NCI-H82 treated with DMSO at 0.1 percent for 48 hours (cell line): ENCODE data around the gene CDC42BPG.

Experiments
- DNase-seq: peaks from one replicate; lab custom pipeline; 2025; ENCODE audit not compliant: unreplicated experiment; lab: John Stamatoyannopoulos, UW

CDC42BPG gene

DNA sequence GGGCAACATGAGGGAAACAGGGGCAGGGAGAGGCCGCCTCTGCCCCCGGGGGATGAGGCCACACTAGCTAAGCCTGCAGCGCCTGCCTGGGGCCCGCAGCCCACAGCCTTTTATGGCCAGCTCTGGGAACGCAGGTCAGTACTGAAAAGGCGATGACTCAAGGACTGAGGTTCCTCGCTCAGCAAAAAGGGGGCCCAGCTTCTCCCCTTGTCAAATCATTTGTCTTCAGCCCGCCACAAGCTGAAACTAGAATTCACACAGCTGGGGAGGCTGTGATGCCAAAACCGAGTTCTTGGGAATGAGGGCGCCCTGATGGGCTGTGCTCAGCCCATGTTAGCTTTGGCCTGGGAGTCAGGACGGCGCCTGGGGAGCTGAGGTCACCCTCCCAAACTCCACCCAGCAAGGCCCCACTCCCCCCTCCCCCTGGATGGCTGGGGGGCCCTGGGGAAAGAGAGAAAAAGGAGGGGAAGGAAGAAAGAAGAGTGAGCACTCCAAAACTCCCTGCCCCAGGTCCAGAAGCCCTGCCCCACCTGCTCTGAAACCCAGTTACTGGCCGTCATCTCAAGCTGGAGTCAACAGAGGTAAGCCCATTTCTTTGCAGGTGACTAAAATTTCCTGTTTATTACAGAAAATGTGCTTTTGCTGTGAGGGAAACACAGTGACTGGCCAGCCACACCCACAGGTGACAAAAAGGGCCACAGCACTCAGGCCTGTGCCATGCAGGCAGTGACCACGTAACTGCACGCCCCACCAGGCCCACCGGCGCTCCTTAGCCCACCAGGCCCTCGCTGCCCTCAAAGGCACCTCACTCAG, 20.2 kb upstream of the CDC42BPG start:
- DNase-seq: no peak

DNA sequence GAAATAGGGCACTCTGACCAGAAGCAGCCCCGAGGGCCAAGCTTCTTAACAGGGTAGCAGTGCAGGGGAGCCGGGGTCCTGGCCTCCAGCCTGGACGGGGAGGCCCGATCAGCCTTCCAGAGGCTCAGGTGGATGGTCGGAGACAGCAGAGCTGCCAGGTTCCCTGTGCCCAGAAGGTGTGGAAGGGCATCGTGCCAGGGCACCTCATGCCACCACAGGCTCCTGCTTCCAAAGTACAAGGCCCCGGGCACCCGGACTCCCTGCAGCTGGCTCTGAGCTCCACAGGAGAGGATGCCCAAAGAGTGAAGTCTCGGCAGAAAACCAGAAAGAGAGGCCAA, 19.7 kb upstream of the CDC42BPG start:
- no peak for DNase-seq

DNA sequence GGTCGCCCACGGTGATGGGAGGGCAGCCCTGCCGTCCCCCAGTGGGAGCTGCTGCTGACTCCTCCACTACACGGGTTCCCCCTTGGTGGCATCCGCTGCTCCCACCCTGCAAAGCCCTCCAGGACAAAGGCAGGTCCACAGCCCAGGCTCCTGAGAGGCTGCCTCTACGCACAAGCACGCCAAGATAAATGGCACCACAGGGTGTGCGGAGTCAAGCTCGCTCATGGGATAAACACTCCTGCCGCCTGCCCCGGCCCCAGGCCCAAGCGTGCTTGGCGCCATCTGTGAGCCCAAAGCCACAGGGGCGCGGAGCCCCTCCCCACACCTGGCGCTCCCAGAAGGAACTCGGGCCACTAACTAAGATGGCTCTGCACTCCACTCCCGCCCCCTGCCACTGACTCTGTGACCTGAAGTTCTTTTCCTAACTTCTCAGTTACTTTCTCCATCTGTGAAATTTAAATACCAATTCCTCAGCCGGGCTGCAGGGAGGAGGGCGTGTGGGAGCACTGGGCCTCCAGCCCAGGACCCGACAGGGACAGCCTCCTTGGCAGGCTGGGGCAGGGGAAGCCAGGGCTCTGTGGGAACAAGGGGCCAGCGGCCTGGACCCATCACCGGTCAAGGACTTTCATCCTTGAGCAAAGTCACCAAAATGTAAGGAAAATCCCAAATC, 19.1 kb upstream of the CDC42BPG start:
- DNase-seq: peak; percentile 8

DNA sequence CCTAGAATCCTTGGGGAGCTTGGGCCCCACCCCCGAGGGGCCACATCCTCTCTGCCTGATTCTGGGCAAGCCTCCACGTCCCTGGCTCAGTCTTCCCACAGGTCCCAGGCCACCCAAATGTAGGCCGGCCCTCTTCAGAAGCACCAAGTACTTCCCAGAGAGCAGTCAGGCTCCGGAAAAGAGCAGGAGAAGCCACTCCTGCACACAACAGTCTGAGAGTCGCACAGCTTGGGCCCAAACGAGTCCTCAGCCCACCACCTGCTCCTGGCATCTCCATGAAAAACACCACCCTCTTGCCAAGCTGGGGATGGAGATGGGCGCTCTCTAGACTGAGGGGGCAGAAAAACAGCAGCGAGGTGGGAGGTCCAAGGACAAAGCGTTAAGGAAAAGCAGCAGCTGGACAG, 18.5 kb upstream of the CDC42BPG start:
- DNase-seq: no peak

DNA sequence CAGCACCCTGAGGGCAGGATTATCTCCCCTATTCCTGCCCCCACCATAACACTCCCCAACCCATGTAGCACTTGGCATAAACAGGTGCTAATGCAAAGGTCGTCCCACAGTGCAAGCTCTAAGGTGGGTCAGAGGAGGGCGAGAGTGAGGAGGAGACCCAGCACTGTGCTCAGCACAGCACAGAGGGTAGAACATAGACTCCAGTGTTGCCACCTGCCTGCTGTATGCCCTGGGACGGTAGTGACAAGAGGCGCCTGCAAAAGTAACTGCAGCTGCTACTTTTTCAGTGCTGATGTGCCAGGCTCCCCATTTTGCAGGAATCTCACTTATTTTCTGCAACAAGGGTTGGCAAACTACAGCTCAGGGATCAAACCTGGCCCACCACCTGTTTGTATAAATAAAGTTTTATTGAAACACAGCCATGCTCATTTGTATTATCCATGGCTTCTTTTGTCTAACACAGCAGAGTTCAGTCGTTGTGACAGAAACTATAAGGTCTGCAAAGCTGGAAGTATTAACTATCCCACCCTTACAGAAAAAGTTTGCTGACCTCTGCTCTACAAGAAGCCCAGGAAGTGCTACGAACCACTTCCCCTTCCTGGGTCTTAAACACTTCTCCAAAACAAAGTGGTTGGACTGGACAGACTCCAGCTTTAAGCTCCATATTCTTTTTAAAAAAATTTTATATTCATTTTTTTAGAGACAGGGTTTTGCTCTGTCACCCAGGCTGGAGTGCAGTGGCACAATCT, 16.9 kb upstream of the CDC42BPG start:
- DNase-seq: no peak

DNA sequence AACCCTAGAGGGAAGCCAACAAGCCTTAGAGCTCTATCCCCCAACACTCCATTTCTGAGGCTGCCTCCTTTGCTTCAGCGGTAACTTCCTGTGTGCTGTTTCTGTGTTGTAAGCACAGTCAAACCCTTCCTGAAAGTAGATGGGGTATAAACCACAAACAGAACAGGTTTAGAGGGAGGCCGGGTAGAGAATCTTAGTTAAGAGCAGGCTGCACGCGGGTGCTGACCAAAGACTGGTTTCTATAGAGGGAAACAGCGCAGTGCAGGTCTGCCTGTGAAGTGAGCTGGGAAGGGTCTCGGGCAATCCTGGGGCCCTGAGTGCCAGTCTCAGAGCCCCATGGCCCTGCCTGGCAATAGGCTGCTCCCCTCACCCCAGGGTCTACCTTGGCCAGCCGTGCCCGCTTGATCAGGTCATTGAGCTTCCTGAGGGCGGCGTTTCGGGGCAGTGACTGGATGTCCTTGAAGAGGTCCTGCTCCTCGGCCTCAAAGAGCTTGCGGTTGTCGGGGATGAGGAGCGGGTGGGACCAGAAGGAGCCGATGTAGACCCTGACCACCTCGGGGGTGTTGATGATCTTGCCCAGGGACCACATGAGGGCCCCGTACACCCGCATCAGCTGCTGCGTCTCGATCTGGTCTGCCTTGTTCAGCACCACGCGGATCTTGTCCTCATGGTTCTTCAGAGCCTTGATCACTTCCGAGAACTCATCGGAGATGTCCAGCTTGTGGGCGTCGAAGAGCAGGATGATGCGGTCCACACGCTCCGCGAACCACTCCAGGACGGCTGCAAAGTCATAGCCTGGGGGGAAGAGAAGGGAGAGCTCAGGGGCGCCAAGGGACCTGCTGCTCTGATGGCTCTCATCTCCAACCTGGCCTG, 15.3 kb upstream of the CDC42BPG start:
- DNase-seq: no peak

DNA sequence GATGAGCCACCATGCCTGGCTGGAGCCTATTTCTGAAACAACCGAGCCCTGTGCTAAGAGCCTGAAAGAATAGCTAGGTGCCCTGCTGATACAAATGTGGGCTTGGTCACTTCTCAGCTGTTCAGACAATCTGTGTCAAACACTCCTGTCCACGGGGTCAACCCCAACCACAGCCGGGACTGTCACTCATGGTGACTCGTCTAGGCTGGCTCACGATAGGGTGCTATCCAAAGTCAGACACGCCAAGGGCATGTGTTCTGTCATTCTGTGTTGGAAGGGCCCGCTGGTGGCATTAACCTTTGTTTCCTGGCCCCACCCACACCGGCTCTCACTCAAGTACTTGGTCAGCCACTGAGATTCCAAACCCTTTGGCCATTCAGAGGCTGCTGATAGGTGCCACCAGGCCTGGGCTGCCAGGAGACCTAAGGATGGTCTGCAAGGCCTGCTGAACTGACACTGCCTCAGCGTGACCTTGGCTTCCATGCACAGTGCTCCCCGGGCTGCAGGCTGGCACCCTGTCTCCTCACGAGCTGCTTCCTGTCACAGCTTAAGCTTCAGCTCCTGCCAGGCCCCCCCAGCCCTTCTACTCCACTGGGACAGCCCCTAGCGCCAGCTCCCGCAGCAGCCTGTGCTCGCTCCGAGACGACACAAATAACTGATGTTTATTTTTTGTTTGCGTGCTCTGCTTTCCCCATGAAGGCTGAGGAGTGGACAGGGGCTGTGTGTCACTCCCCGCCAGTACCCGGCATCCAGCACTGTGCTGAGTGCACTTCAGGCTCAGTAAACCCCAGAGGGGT, 14.2 kb upstream of the CDC42BPG start:
- no peak for DNase-seq

DNA sequence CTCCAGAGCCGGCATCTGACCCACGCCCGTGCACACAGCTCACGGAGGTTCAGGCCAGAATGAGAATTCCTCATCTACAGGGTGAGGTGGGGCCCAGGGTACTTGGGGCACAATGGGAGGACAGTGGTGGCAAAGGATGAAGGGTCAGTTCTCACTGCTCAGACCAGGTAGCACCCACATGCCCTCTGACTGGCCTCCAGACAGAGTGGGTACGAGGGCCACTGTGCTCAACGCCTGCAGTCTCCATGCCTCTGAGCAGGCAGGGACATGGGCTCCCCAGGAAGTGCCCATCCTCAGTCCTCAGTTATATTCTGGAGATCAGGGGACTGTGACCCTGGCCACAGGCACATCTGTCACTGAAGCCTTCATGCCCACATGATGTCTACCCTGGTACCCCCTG, 13.0 kb upstream of the CDC42BPG start:
- no peak for DNase-seq

DNA sequence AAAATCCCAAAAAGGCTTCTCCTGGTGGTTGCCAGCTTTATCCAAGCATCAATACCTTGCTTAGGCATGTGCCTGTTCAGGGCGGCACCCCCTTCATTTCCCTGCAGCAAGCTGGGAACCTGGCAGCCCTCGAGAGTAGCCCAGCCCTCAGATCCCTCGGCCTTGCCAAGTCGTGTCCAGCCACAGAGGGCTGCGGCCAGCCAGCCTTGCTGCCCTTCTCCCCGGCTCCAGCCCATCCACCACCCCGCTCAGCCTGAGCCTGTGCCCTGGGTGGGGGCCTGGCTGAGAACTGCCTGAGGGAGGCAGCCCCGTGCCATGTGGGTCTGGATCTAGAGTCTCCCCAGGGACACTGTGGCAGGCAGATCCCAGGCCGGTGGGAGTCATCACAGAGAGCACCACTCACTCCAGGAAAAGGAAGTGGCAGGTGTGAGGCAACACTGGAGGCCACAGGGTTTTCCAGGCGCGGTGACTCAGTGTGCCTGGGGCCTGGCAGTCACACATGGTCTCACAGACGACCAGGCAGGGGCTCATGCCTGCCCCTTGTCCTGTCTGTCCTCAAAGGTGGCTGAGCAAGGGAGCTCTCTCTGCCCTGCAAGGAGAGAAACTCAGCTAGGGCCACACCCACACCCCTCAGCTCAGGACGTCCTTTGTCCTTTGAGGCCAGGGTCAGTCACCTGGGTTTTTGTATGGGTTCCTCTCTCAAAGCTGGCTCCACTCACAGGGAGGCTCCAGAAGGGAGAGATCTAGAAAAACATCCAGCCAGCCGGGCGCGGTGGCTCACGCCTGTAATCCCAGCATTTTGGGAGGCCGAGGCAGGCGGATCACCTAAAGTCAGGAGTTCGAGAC, 12.2 kb upstream of the CDC42BPG start:
- no peak for DNase-seq

DNA sequence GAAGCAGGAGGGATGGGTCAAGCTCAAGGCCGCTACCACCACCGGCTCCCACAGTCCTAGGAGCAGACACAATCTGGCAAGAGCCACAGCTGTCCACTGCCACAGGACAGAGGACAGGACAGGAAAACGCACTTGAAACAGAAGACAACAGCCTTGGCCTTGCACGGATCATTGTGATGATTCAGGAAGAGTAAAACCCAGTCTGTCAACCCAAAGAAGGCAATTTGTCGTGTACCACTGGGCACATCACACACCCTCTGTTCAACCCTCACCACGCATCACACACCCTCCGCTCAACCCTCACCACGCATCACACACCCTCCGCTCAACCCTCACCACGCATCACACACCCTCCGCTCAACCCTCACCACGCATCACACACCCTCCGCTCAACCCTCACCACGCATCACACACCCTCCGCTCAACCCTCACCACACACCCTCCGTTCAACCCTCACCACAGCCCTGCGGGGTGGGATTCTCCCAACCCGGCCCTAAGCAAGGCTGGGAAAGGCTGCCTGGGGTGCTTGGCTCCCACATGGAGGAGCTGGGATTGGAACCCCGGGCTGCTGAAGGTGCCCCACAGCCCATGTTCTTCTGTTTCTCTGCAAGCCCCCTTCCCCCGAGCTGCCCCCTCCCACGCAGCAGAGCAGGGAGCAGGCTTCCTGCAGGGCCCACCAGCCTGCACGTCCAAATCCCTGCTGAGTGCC, 11.3 kb upstream of the CDC42BPG start:
- no peak for DNase-seq

DNA sequence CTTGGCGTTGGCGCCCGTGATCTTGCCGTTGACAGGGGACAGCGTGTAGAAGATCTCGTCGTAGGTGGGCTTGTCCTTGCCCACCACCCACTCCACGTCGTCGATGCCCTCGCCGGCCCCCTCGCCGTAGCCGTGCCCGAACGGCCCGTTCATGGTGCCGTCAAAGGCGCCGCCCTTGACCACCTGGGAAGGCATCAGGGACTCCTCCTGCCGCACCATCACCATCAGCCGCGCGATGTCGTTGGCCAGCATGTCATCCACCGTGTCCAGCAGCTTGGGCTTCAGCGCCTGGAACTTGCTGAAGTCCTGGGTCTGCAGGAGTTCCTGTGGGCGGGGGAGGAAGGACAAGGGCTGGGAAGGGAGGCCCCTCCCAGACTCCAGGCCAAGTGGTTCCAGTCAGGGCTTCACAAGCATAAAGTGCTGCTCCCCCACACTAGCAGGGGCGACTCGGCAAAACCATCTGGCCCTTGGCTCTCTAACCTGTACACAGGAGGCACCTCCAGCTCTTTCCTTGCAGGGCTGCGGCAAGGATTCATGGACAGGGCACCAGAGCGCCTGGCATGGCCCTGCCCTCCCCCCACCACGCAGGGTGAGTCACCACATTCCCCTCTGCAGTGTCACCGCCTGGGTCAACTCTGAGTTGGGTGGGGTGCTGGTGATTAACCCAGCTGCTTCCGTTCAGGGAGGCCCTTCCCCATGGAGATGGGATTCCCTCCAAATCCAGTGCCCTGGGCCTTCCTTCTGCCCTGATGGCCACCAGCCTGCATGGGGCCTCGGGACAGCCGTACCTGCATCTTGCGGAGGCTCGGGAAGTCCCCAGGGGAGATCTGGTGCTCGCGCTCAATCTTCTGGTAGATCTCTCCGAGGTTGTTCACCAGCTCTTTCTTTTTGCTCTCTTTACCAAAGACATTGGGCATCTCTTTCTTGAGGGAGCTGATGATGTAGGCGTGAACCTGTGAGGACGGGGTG, 10.4 kb upstream of the CDC42BPG start:
- no peak for DNase-seq

DNA sequence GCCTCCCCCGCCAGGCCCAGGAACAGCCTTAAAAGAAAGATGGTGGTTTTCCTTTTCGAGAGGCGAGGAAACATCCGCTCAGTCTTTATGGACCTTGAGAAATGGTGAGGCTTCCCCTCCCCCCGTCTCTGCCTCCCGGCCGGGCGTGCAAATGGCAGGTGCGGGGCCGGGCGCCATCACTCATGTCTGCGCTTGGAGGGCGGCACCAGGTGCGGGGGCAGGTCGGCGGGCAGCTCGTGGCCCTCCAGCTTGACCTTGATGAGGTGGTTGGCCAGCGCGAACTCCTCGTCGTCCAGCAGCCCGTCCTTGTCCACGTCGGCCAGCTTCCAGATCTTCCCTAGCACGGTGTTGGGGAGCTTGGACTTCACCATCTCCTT, 9.7 kb upstream of the CDC42BPG start:
- no peak for DNase-seq

DNA sequence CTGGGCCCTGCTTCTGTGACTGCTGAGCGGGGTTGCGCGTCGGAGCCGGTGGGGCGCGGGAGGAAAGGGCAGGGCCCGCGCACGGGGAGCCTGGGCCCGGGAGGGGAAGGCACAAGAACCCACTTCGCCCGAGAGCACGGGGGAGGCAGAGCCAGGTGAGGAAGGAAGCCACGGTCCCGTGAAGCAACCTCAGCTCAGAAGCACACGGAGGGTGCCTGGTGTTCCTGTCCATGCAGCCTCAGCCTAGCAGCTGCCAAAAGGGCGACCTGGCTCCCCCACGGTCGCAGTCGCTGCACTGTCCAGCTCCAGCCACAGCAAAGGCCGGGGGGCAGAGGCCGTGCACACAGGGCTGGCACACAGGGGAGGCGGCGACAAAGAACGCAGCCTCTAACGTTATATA, 9.3 kb upstream of the CDC42BPG start:
- no peak for DNase-seq

DNA sequence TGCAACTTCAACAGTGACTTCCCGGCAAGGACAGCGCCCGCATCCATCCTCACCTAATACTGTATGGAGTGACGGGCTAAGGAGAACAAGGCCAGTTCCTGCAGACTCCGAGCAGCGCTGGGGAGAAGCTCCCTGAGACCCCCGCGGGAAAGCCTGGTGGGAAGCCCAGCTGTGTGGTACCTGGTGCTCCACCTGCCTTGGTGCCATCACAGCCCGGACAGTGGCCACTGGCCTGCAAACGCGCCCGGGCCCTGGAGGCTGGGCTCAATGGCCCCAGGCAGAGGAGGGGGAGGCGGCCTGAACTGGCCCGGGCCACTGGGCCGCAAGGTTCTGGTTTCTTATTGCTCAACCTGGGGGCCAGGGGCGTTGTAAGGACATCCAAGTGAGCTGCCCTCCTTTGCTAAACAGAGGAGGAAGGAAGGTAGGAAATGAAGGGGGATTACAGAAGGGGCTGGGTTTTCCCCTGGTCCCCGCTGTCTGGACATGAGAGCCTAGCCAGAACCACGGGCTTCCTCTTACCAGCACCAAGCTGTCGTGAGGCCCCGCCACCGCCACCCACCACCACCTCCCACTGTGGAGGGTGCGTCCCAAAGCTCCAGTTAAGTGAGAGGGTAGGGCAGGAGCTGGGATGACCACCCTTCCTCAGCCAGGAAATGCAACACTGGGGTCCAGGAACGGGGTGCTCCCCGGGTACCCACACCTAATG, 8.5 kb upstream of the CDC42BPG start:
- DNase-seq: no peak

DNA sequence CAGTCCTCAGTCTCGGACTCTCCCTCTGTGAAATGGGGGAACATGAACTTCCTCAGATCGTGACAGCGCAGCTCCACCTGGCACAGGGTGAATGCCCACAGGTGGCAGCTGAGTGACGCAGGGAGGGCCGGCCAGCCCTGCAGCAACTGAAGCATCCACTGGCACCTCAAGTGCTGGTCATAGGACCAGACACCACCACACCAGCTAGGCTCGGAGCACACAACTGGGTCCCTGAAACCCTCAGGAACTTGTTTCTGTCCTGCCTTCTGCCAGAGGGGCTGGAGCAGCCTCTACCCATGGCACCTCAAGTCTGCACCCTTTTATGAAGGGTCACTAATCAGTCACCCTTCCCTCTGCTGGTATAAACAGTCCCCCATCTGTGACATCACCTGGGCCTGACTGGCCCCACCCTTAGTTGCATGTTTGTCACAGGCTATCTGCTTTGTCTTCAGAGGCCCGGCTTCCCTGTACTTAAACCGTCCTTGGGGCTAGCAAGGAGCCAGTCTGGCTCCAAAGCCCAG, 7.4 kb upstream of the CDC42BPG start:
- DNase-seq: no peak

DNA sequence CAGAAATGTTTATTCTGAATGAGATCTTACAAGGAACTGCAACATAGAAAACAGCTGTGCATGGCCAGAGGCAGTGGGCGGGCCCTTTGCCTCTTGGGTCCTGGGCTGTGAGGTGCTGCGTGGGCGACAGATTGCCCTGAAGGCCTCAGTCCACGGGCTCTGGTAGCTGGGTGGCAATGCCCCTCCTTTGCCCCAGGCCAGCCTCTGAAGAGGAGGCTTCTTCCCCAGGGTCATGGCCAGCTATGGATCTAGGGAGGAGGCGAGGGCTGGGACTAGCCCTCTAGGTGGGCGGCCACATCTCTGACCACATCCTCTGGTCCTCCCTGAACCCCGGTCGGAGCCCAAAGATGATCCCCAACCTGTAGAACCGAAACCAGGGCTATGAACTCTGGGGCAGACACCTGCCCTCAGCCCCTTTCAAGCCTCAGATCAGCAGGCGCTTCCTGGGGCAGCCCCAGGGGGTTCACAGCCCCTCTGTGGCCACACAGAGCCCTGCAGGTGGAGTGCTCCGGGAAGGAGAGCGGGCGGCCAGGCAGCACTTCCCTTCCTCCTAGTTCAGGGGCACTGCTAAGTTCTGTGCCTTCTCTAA, 6.6 kb upstream of the CDC42BPG start:
- DNase-seq: no peak
